ENCODE results near the gene WTAP.
"Not testable (repeated sequence)": the region's sequence is repeated elsewhere in the genome, so short reads cannot be mapped to it uniquely, and the experiment has no call there.

Gene WTAP

DNA sequence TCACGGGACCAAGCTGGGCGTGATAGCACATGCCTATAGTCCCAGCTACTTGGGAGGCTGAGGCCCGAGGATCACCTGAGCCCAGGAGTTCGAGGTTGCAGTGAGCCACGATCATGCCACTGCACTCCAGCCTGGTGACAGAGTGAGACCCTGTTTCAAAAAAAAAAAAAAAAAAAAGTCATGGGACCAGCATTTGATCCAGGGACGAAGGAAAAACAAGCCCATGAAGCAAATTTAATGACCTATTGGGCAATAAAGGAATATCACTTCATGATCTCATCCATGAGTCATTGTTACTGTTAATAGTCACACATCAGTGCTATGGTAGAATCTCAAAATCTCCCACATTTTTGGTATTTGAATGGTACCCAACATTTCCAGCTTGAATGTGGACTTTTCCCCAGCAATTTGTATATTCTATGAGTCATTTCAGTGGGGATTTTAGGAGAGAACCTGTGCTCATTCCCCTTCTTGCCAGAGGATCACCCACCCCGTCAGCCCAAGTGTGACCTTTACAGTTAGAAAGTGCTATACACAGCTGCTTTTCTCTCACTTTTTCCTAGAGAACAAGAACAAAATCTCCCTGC is 25.8 kb upstream of the WTAP start:
- TF ChIP-seq, protein P1, sequence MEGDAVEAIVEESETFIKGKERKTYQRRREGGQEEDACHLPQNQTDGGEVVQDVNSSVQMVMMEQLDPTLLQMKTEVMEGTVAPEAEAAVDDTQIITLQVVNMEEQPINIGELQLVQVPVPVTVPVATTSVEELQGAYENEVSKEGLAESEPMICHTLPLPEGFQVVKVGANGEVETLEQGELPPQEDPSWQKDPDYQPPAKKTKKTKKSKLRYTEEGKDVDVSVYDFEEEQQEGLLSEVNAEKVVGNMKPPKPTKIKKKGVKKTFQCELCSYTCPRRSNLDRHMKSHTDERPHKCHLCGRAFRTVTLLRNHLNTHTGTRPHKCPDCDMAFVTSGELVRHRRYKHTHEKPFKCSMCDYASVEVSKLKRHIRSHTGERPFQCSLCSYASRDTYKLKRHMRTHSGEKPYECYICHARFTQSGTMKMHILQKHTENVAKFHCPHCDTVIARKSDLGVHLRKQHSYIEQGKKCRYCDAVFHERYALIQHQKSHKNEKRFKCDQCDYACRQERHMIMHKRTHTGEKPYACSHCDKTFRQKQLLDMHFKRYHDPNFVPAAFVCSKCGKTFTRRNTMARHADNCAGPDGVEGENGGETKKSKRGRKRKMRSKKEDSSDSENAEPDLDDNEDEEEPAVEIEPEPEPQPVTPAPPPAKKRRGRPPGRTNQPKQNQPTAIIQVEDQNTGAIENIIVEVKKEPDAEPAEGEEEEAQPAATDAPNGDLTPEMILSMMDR (IDR thresholded peaks at IDR 0.05; ENCODE audit: low read depth, low read length), result no peak
- H3K36me3 ChIP-seq, result no peaks in the 10 kb centered on the region
- no peak for DNase-seq
- no peaks in the 10 kb centered on the region for H3K9me3 ChIP-seq
- H3K4me3 ChIP-seq (ENCODE audit: low read depth, low read length), result no peak overlapping the region
- no peaks in the 10 kb centered on the region for H3K4me1 ChIP-seq
- H3K27me3 ChIP-seq, result no peaks in the 10 kb centered on the region

DNA sequence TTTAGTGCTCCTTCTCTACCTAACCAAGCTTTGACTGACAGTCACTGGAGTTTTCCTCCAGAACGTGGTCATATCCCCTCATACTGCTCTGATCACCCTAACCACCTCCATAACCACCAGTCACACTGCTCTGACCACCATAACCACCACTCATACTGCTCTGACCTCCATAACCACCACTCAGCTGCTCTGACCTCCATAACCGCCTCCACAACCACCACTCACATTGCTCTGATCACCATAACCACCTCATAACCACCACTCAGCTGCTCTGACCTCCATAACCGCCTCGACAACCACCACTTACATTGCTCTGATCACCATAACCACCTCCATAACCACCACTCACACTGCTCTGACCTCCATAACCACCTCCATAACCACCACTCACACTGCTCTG is 16.7 kb upstream of the WTAP start:
- H3K4me1 ChIP-seq, DNase-seq: not testable (repeated sequence)

DNA sequence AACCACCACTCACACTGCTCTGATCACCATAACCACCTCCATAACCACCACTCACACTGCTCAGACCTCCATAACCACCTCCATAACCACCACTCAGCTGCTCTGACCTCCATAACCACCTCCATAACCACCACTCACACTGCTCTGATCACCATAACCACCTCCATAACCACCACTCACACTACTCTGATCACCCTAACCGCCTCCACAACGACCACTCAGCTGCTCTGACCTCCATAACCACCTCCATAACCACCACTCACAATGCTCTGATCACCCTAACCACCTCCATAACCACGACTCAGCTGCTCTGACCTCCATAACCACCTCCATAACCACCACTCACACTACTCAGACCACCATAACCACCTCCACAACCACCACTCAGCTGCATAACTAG is 14.9 kb upstream of the WTAP start:
- not testable (repeated sequence) for H3K4me3 ChIP-seq (ENCODE audit: low read depth, low read length); DNase-seq; H3K9me3 ChIP-seq; H3K36me3 ChIP-seq; H3K4me1 ChIP-seq; H3K27me3 ChIP-seq

More for the DNA sequence above, 16.7 kb upstream of the WTAP start:
- not testable (repeated sequence) for H3K27me3 ChIP-seq; H3K4me3 ChIP-seq (ENCODE audit: low read depth, low read length); H3K36me3 ChIP-seq; H3K9me3 ChIP-seq

DNA sequence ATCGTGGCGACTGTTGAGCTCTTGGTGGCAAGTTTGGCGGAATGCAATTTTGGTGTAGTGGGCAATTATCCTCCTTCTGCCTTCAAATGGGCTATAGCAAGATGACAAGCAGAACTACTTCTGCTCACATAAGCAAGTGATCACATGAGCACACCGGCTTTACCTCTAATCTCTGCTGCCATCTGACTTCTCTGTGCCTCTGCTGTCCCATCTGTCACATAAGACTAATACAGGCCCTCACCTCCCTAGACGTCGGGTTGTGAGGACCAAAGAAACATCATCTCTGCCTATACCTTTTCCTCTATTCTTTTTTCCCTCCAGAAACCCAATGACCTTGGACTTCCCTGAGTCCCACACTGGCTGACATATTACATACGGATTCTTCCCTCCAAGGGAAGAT is 13.3 kb upstream of the WTAP start:
- Histone ChIP-seq H3K36me3 (no peaks in the 10 kb centered on the region), H3K4me3 (ENCODE audit: low read depth, low read length) (no peak overlapping the region), H3K27me3 (no peaks in the 10 kb centered on the region), H3K9me3 (no peaks in the 10 kb centered on the region), H3K4me1 (no peaks in the 10 kb centered on the region)
- TF ChIP-seq, protein P1 (IDR thresholded peaks at IDR 0.05; ENCODE audit: low read depth, low read length), result no peak
- no peak for DNase-seq

DNA sequence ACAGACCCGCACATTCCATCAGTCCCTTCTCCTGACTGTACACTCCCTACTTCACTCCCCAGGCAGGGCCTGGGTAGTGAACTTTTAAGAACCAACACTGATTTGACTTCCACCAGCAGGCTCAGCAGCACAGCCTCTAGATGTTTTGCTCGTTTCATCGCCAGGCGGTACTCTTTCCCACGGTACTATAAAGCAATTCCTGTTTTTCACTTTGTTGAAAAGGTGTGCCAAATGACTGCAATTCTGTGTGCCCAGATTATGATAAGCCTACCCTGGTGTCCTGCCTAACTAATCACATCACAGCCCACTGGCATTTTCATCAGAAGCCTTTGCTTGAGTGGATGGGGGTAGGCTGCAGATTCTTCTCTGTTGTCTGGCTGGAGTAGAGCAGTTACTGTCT is 12.9 kb upstream of the WTAP start:
- Histone ChIP-seq H3K36me3 (no peaks in the 10 kb centered on the region), H3K9me3 (no peaks in the 10 kb centered on the region), H3K4me1 (no peaks in the 10 kb centered on the region), H3K4me3 (ENCODE audit: low read depth, low read length) (no peak overlapping the region), H3K27me3 (no peaks in the 10 kb centered on the region)
- TF ChIP-seq, protein P1 (IDR thresholded peaks at IDR 0.05; ENCODE audit: low read depth, low read length), result no peak
- no peak for DNase-seq

DNA sequence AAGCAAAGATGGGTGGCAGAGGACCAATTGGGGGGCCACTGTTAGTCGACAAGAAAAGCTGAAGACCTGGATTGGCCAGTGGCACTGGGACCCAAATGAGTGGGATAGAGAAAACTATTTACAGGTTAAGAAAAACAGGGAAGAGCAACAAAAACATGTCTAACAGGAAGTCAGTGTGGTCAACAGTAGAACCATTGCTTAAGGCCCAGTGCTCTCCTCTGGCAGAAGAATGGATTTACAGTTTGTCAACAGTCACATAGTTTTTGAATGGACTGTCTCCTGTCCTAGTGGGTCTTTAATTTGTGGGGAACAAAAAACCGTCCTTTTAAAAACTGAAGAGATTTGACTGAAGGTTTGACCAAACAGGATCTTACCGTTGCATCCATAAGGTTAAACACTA is 12.1 kb upstream of the WTAP start:
- H3K4me1 ChIP-seq, result no peaks in the 10 kb centered on the region
- TF ChIP-seq, protein P1 (IDR thresholded peaks at IDR 0.05; ENCODE audit: low read depth, low read length), result no peak
- DNase-seq, result no peak
- H3K9me3 ChIP-seq, result no peaks in the 10 kb centered on the region
- H3K27me3 ChIP-seq, result no peaks in the 10 kb centered on the region
- no peak overlapping the region for H3K4me3 ChIP-seq (ENCODE audit: low read depth, low read length)
- H3K36me3 ChIP-seq, result no peaks in the 10 kb centered on the region

DNA sequence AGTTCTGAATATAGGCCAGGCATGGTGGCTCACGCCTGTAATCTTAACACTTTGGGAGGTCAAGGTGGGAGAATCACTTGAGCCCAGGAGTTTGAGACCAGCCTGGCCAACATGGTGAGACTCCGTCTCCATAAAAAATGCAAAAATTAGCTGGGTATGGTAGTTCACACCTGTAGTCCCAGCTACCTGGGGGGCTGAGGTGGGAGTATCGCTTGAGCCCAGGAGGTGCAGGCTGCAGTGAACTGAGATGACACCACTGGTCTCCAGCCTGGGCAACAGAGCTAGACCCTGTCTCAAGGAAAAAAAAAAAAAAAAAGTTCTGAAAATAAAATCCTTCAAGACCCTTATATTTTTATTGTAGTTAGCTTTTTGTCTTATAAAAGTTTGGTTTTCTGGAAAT is 11.7 kb upstream of the WTAP start:
- Histone ChIP-seq H3K36me3 (no peaks in the 10 kb centered on the region), H3K27me3 (no peaks in the 10 kb centered on the region), H3K4me1 (no peaks in the 10 kb centered on the region), H3K9me3 (no peaks in the 10 kb centered on the region), H3K4me3 (ENCODE audit: low read depth, low read length) (no peak overlapping the region)
- no peak for DNase-seq
- TF ChIP-seq, protein P1 (IDR thresholded peaks at IDR 0.05; ENCODE audit: low read depth, low read length), result no peak

All from BE2C (cell line).